Prostate gland (tissue), 2 donors: ENCODE measurements around the gene MICAL3.

Source experiments
- CTCF ChIP-seq, 4 experiments: fragments of 200-600 bp in 2 of 4; fragments of 450-650 bp in 2 of 4; sonication (generic) in 2 of 4; IDR thresholded peaks; 1 replicate in 3 of 4; 2 replicates in 1 of 4; pipeline ENCODE4 v1.5.1; 2016 to 2019; ENCODE audit warnings: antibody characterized with exemption in 4 of 4, mild to moderate bottlenecking in 2 of 4, moderate library complexity in 2 of 4
- POLR2AphosphoS5 ChIP-seq: sonication (generic); formaldehyde crosslinking; IDR thresholded peaks from one replicate; pipeline ENCODE4 v1.6.1; 2017; ENCODE audit warnings: antibody characterized with exemption

DNA sequence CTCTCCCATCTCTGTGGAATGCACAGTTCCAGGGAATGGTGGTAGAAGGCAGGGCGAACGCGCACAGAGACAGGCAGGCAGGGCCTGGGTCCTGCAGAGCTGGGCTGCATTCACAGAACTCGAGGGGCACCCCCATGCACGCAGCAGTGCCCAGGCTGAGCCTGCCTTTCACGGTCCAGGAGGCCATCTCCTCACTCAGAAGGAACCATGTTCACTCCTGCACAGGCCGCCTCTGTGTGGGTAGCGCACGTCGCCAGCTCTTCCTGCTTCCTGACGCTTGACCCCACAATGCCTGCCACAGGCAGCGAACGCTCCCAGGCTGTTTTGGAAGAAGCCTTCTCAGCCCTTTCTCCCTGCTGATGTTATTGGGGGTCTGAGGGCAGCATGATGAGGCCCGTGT is 151.2 kb downstream of the MICAL3 start:
- TF ChIP-seq CTCF (IDR thresholded peaks at IDR 0.05), result no peak
- no peak for TF ChIP-seq POLR2AphosphoS5
